SK-N-SH (cell line): ENCODE results near the gene ZMIZ2.

Source experiments
- RAD21 ChIP-seq: IDR thresholded peaks from 2 replicates; pipeline ENCODE4 v1.6.1; 2012; ENCODE audit warnings: mild to moderate bottlenecking, low read length
- SMC3 ChIP-seq: IDR thresholded peaks from 2 replicates; pipeline ENCODE4 v1.6.1; 2012; ENCODE audit warnings: low read depth, low read length, improper control_type of control experiment
- YY1 ChIP-seq: IDR thresholded peaks from 2 replicates; pipeline ENCODE4 v1.4.0; 2012; ENCODE audit warnings: low read depth, mild to moderate bottlenecking
- TF ChIP-seq, protein P1 (sequence below): fragments of 200-600 bp; sonication (generic); IDR thresholded peaks from 2 replicates; pipeline ENCODE4 v1.6.1; 2017; ENCODE audit warnings: antibody characterized with exemption, mild to moderate bottlenecking, moderate library complexity
- TF ChIP-seq, protein P2 (sequence below): IDR thresholded peaks from 2 replicates; pipeline ENCODE4 v1.4.0; 2012; ENCODE audit warnings: low read depth

DNA sequence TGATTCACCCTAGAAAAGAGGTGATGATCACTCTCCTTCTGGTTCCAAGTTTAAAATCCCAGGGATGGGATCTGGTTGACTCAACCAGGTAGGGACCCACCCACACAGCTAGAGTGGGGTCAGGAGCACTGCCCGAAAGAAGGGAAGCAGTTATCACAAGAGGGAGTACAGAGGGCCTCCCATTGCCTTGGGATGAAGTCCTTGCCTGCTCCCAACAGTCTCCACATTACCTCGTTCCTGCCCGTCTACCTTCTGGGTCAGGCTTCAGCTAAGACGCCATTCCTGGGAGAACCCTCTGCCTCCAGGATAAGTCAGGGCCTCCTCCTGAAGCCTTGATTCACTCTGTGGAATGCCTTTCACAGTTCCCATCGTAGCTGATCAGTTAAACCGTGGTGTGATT lies 23.8 kb downstream of the ZMIZ2 start:
- TF ChIP-seq, protein P1, sequence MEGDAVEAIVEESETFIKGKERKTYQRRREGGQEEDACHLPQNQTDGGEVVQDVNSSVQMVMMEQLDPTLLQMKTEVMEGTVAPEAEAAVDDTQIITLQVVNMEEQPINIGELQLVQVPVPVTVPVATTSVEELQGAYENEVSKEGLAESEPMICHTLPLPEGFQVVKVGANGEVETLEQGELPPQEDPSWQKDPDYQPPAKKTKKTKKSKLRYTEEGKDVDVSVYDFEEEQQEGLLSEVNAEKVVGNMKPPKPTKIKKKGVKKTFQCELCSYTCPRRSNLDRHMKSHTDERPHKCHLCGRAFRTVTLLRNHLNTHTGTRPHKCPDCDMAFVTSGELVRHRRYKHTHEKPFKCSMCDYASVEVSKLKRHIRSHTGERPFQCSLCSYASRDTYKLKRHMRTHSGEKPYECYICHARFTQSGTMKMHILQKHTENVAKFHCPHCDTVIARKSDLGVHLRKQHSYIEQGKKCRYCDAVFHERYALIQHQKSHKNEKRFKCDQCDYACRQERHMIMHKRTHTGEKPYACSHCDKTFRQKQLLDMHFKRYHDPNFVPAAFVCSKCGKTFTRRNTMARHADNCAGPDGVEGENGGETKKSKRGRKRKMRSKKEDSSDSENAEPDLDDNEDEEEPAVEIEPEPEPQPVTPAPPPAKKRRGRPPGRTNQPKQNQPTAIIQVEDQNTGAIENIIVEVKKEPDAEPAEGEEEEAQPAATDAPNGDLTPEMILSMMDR, result no peak
- TF ChIP-seq, protein P2, sequence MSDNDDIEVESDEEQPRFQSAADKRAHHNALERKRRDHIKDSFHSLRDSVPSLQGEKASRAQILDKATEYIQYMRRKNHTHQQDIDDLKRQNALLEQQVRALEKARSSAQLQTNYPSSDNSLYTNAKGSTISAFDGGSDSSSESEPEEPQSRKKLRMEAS, result no peak
- TF ChIP-seq SMC3 (no peak), RAD21 (no peak), YY1 (no peak)
